ENCODE data around the gene SNX27. TPM values are rescaled to one million over a fixed set of nuclear protein-coding genes. Genes with fewer than 3 reads are reported as not detected.

Gene SNX27
- total and polyA plus RNA-seq, 2 experiments from 2014 or later, result 40.6 to 59.7 TPM

GRCh38 chr1:151581921-151582320, 29.9 kb upstream of the SNX27 start:
- ATAC-seq (no peak), DNase-seq (ENCODE audit: low spot score) (no peak)
- H3K27ac Mint-ChIP-seq, result no peak overlapping the region
- no peaks in the 10 kb centered on the region for H3K27me3 ChIP-seq (ENCODE audit: insufficient read depth)
- no peak overlapping the region for H3K4me3 ChIP-seq
- no peak overlapping the region for H3K27ac ChIP-seq (ENCODE audit: low read depth)
- no peaks in the 10 kb centered on the region for H4K20me1 ChIP-seq (replicated peaks; ENCODE audit: insufficient read depth)
- TF ChIP-seq STAT1 (IDR thresholded peaks at IDR 0.05; ENCODE audit: unreplicated experiment), result no peak
- no peak for TF ChIP-seq ZNF114 (CRISPR knock-in tag; IDR thresholded peaks at IDR 0.05)
- TF ChIP-seq, protein P1, sequence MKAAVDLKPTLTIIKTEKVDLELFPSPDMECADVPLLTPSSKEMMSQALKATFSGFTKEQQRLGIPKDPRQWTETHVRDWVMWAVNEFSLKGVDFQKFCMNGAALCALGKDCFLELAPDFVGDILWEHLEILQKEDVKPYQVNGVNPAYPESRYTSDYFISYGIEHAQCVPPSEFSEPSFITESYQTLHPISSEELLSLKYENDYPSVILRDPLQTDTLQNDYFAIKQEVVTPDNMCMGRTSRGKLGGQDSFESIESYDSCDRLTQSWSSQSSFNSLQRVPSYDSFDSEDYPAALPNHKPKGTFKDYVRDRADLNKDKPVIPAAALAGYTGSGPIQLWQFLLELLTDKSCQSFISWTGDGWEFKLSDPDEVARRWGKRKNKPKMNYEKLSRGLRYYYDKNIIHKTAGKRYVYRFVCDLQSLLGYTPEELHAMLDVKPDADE (IDR thresholded peaks at IDR 0.05), result no peak
- no peak for TF ChIP-seq NANOG (IDR thresholded peaks at IDR 0.05; ENCODE audit: borderline replicate concordance)
- TF ChIP-seq JUNB (IDR thresholded peaks at IDR 0.05; ENCODE audit: unreplicated experiment), result no peak
- TF ChIP-seq EZH2 (IDR thresholded peaks at IDR 0.05; ENCODE audit: low read depth, unreplicated experiment), result no peak
- no peak for TF ChIP-seq EZH2phosphoT487 (IDR thresholded peaks at IDR 0.05; ENCODE audit: unreplicated experiment)
- no peak for TF ChIP-seq POLR2AphosphoS5 (IDR thresholded peaks at IDR 0.05; ENCODE audit: low read depth)
- TF ChIP-seq ZNF462 (CRISPR knock-in tag; IDR thresholded peaks at IDR 0.05), result no peak
- TF ChIP-seq ZNF331 (CRISPR knock-in tag; IDR thresholded peaks at IDR 0.05; ENCODE audit: low read depth), result no peak
- TF ChIP-seq, protein P2, sequence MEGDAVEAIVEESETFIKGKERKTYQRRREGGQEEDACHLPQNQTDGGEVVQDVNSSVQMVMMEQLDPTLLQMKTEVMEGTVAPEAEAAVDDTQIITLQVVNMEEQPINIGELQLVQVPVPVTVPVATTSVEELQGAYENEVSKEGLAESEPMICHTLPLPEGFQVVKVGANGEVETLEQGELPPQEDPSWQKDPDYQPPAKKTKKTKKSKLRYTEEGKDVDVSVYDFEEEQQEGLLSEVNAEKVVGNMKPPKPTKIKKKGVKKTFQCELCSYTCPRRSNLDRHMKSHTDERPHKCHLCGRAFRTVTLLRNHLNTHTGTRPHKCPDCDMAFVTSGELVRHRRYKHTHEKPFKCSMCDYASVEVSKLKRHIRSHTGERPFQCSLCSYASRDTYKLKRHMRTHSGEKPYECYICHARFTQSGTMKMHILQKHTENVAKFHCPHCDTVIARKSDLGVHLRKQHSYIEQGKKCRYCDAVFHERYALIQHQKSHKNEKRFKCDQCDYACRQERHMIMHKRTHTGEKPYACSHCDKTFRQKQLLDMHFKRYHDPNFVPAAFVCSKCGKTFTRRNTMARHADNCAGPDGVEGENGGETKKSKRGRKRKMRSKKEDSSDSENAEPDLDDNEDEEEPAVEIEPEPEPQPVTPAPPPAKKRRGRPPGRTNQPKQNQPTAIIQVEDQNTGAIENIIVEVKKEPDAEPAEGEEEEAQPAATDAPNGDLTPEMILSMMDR (conservative IDR thresholded peaks at IDR 0.05; ENCODE audit: low read depth in 2 of 2), result no peak
- TF ChIP-seq CREB1 (CRISPR knock-in tag; IDR thresholded peaks at IDR 0.05; ENCODE audit: low read depth), result no peak
- TF ChIP-seq, protein P3, sequence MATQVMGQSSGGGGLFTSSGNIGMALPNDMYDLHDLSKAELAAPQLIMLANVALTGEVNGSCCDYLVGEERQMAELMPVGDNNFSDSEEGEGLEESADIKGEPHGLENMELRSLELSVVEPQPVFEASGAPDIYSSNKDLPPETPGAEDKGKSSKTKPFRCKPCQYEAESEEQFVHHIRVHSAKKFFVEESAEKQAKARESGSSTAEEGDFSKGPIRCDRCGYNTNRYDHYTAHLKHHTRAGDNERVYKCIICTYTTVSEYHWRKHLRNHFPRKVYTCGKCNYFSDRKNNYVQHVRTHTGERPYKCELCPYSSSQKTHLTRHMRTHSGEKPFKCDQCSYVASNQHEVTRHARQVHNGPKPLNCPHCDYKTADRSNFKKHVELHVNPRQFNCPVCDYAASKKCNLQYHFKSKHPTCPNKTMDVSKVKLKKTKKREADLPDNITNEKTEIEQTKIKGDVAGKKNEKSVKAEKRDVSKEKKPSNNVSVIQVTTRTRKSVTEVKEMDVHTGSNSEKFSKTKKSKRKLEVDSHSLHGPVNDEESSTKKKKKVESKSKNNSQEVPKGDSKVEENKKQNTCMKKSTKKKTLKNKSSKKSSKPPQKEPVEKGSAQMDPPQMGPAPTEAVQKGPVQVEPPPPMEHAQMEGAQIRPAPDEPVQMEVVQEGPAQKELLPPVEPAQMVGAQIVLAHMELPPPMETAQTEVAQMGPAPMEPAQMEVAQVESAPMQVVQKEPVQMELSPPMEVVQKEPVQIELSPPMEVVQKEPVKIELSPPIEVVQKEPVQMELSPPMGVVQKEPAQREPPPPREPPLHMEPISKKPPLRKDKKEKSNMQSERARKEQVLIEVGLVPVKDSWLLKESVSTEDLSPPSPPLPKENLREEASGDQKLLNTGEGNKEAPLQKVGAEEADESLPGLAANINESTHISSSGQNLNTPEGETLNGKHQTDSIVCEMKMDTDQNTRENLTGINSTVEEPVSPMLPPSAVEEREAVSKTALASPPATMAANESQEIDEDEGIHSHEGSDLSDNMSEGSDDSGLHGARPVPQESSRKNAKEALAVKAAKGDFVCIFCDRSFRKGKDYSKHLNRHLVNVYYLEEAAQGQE (IDR thresholded peaks at IDR 0.05; ENCODE audit: unreplicated experiment), result no peak
- H3K27me3 Mint-ChIP-seq (ENCODE audit: insufficient read depth, low read depth, poor library complexity), result peaks cover 2% of the 10 kb centered on the region
- H3K36me3 ChIP-seq (ENCODE audit: insufficient read depth), result peaks cover 6% of the 10 kb centered on the region; the same call in 1 of the 2 replicates
- no peak overlapping the region for H3K4me2 ChIP-seq
- no peak overlapping the region for H3K4me3 Mint-ChIP-seq
- peaks cover 8% of the 10 kb centered on the region; the same call in 1 of the 3 replicates for H3K36me3 Mint-ChIP-seq (ENCODE audit: low read depth)
- peaks cover 9% of the 10 kb centered on the region; the same call in 2 of the 3 replicates for H3K4me1 Mint-ChIP-seq
- no peak overlapping the region for H2AFZ ChIP-seq
- H3K9me3 Mint-ChIP-seq, result no peaks in the 10 kb centered on the region
- H3K4me1 ChIP-seq (ENCODE audit: insufficient read depth), result no peaks in the 10 kb centered on the region
- H3F3A ChIP-seq (replicated peaks; ENCODE audit: low read depth), result no peaks in the 10 kb centered on the region
- H3K9me2 ChIP-seq (ENCODE audit: insufficient read depth), result no peaks in the 10 kb centered on the region
- H3K79me2 ChIP-seq (replicated peaks; ENCODE audit: insufficient read depth), result no peaks in the 10 kb centered on the region
